MM.1S (cell line): Measurements from ENCODE around the gene TM7SF3.

Experiments used
- DNase-seq: peaks from one replicate; pipeline ENCODE4 v3.0.0-alpha.2; 2015
- H2AFZ ChIP-seq: fragments of 300-600 bp; sonication (generic); 2 replicates; pipeline ENCODE4 v1.6.0; 2016; ENCODE audit warnings: antibody characterized with exemption, low read length
- H3F3A ChIP-seq: fragments of 300-600 bp; sonication (generic); 2 replicates; pipeline ENCODE4 v1.6.1; 2016; ENCODE audit warnings: mild to moderate bottlenecking, antibody characterized with exemption, low read length, moderate library complexity, mixed read lengths; ENCODE audit not compliant: insufficient read depth
- H3K27ac ChIP-seq: fragments of 300-600 bp; sonication (generic); 2 replicates; pipeline ENCODE4 v1.5.1; 2016; ENCODE audit warnings: mild to moderate bottlenecking, low read length
- H3K27me3 ChIP-seq: fragments of 300-600 bp; sonication (generic); replicated peaks from 2 replicates; pipeline ENCODE4 v1.6.0; 2016; ENCODE audit warnings: low read length; ENCODE audit not compliant: insufficient read depth
- H3K36me3 ChIP-seq: fragments of 300-600 bp; sonication (generic); replicated peaks from 2 replicates; pipeline ENCODE4 v1.6.1; 2016; ENCODE audit warnings: mild to moderate bottlenecking, low read length, mixed read lengths; ENCODE audit not compliant: insufficient read depth
- H3K4me1 ChIP-seq: fragments of 300-600 bp; sonication (generic); 2 replicates; pipeline ENCODE4 v1.6.1; 2016; ENCODE audit warnings: low read length, mixed read lengths
- H3K4me2 ChIP-seq: fragments of 300-600 bp; sonication (generic); 2 replicates; pipeline ENCODE4 v1.6.0; 2016; ENCODE audit warnings: low read depth, low read length
- H3K4me3 ChIP-seq: fragments of 300-600 bp; sonication (generic); 2 replicates; pipeline ENCODE4 v1.5.1; 2016; ENCODE audit warnings: low read length, mixed read lengths
- H3K79me2 ChIP-seq: fragments of 300-600 bp; sonication (generic); 2 replicates; pipeline ENCODE4 v1.6.1; 2016; ENCODE audit warnings: mixed run types, low read length, mixed read lengths
- H3K9ac ChIP-seq: fragments of 300-600 bp; sonication (generic); 2 replicates; pipeline ENCODE4 v1.6.1; 2016; ENCODE audit warnings: low read length, mixed read lengths
- H3K9me2 ChIP-seq: fragments of 300-600 bp; sonication (generic); replicated peaks from 2 replicates; pipeline ENCODE4 v1.6.1; 2016; ENCODE audit warnings: mild to moderate bottlenecking, low read length, mixed read lengths; ENCODE audit not compliant: insufficient read depth
- H3K9me3 ChIP-seq: fragments of 300-600 bp; sonication (generic); replicated peaks from 2 replicates; pipeline ENCODE4 v1.6.1; 2016; ENCODE audit warnings: mild to moderate bottlenecking, low read length, mixed read lengths; ENCODE audit not compliant: insufficient read depth
- H4K20me1 ChIP-seq: fragments of 300-600 bp; sonication (generic); 2 replicates; pipeline ENCODE4 v1.6.1; 2016; ENCODE audit warnings: mild to moderate bottlenecking, low read length, moderate library complexity, mixed read lengths; ENCODE audit not compliant: insufficient read depth
- CTCF ChIP-seq: fragments of 300-600 bp; sonication (generic); IDR thresholded peaks from 2 replicates; pipeline ENCODE4 v1.5.1; 2016; ENCODE audit warnings: antibody characterized with exemption, low read length, mixed read lengths
- EZH2 ChIP-seq: fragments of 300-600 bp; sonication (generic); optimal IDR thresholded peaks from 2 replicates; pipeline ENCODE3; 2017; ENCODE audit warnings: low read depth, mild to moderate bottlenecking, antibody characterized with exemption, low read length, mixed read lengths
- EZH2phosphoT487 ChIP-seq: fragments of 300-600 bp; sonication (generic); IDR thresholded peaks from 2 replicates; pipeline ENCODE4 v1.6.1; 2018; ENCODE audit warnings: antibody characterized with exemption, low read length

TM7SF3 gene

DNA sequence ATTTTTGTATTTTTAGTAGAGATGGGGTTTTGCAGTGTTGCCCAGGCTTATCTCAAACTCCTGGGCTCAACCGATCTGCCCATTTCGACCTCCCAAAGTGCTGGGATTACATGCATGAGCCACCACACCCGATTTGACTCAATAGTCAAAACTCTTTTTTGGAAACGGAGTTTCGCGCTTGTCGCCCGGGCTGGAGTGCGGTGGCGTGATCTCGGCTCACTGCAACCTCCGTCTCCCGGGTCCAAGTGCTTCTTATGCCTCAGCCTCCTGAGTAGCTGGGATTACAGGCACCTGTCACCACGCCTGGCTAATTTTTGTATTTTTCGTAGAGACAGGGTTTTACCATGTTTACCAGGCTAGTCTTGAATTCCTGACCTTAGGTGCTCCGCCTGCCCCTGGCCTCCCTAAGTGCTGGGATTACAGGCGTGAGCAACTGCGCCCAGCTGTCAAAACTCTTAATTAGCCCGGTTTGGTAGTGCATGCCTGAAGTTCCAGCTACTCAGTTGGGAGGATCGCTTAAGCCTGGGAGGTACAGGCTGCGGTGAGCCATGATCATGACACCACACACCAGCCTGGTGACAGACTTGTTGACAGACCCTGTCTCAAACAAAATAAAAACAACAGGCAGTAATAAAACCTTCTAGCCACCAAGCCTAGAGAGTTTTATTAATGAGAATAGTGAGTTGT, 20.6 kb upstream of the TM7SF3 start:
- no peak overlapping the region for H2AFZ ChIP-seq
- H3K9me3 ChIP-seq = no peaks in the 10 kb centered on the region
- no peaks in the 10 kb centered on the region for H4K20me1 ChIP-seq
- H3K36me3 ChIP-seq = peaks cover 4% of the 10 kb centered on the region; the same call in 1 of the 2 replicates
- no peaks in the 10 kb centered on the region for H3F3A ChIP-seq
- DNase-seq = no peak
- no peaks in the 10 kb centered on the region for H3K4me1 ChIP-seq
- H3K4me3 ChIP-seq = no peak overlapping the region
- H3K27me3 ChIP-seq = no peaks in the 10 kb centered on the region
- no peak overlapping the region for H3K27ac ChIP-seq
- TF ChIP-seq EZH2 (no peak), CTCF (no peak), EZH2phosphoT487 (no peak)
- no peaks in the 10 kb centered on the region for H3K79me2 ChIP-seq
- H3K9me2 ChIP-seq = no peaks in the 10 kb centered on the region
- no peak overlapping the region for H3K4me2 ChIP-seq
- H3K9ac ChIP-seq = no peak overlapping the region

DNA sequence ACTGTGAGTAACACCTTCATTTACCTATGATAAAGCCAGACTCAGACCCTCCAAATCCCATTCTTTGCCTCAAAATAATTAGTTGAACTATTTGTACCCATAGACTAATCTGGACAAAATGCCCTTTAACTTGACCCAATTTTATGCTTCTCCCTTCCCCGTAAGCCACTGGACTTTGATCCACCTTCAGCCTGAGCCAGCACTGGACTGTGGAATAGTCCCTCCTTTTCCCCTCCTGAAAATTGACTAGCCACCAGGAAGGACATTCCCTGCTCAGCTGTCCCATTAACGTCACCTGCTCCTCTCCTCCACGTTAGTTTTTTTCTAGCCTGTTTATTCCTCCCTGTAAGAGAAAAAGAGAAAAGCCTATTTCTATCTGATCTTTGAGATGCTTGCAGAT, 18.5 kb upstream of the TM7SF3 start:
- Histone ChIP-seq H3K9me2 (no peaks in the 10 kb centered on the region), H3K4me1 (no peaks in the 10 kb centered on the region), H3F3A (no peaks in the 10 kb centered on the region), H3K9ac (no peak overlapping the region), H3K4me3 (no peak overlapping the region), H3K27me3 (no peaks in the 10 kb centered on the region), H3K4me2 (no peak overlapping the region), H4K20me1 (no peaks in the 10 kb centered on the region), H3K27ac (no peak overlapping the region), H2AFZ (no peak overlapping the region), H3K79me2 (no peaks in the 10 kb centered on the region), H3K36me3 (peaks cover 15% of the 10 kb centered on the region; the same call in 1 of the 2 replicates), H3K9me3 (no peaks in the 10 kb centered on the region)
- TF ChIP-seq EZH2phosphoT487 = no peak
- TF ChIP-seq EZH2 = no peak
- TF ChIP-seq CTCF = no peak
- DNase-seq = no peak

- no peak overlapping the region for H3K4me3 ChIP-seq
- H3K36me3 ChIP-seq = peaks cover 17% of the 10 kb centered on the region; the same call in 1 of the 2 replicates
- H3K27me3 ChIP-seq = no peaks in the 10 kb centered on the region
- no peak overlapping the region for H2AFZ ChIP-seq
- H3K9me3 ChIP-seq = no peaks in the 10 kb centered on the region
- no peak overlapping the region for H3K27ac ChIP-seq
- H3K79me2 ChIP-seq = no peaks in the 10 kb centered on the region; the same call in 1 of the 2 replicates
- DNase-seq = no peak
- H3K9ac ChIP-seq = no peak overlapping the region
- no peaks in the 10 kb centered on the region for H3K4me1 ChIP-seq
- H4K20me1 ChIP-seq = no peaks in the 10 kb centered on the region
- no peaks in the 10 kb centered on the region for H3F3A ChIP-seq
- no peak overlapping the region for H3K4me2 ChIP-seq
- H3K9me2 ChIP-seq = no peaks in the 10 kb centered on the region
- TF ChIP-seq EZH2 (no peak), EZH2phosphoT487 (no peak), CTCF (no peak)
These were observed 17.3 kb upstream of the TM7SF3 start for GRCh38 chr12:27031531-27031930.
